ENCODE data around the gene SEC22C.

SEC22C gene

DNA sequence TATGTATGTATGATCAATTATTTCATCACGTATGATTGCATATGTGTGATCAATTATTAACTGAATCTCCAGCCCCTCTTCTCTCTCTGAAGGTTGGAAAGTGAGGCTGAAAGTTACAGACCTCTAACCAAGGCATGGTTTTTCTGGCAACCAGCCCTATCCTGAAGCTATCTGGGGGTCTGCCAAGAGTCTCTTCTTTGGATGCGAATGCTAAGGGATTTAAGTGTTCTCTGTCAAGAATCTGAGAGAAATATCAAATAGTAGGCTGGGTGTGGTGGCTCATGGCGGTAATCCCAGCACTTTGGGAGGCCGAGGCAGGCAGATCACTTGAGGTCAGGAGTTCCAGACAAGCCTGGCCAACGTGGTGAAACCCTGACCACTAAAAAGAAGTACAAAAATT, 26.8 kb upstream of the SEC22C start:
- H3K4me3 ChIP-seq (replicated peaks; ENCODE audit: low read depth, low read length) = no peak overlapping the region
- TF ChIP-seq, protein P1, sequence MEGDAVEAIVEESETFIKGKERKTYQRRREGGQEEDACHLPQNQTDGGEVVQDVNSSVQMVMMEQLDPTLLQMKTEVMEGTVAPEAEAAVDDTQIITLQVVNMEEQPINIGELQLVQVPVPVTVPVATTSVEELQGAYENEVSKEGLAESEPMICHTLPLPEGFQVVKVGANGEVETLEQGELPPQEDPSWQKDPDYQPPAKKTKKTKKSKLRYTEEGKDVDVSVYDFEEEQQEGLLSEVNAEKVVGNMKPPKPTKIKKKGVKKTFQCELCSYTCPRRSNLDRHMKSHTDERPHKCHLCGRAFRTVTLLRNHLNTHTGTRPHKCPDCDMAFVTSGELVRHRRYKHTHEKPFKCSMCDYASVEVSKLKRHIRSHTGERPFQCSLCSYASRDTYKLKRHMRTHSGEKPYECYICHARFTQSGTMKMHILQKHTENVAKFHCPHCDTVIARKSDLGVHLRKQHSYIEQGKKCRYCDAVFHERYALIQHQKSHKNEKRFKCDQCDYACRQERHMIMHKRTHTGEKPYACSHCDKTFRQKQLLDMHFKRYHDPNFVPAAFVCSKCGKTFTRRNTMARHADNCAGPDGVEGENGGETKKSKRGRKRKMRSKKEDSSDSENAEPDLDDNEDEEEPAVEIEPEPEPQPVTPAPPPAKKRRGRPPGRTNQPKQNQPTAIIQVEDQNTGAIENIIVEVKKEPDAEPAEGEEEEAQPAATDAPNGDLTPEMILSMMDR (IDR thresholded peaks at IDR 0.05; ENCODE audit: insufficient read depth, low read length, poor library complexity, severe bottlenecking) = no peak
- no peak for DNase-seq (ENCODE audit: extremely low read depth, insufficient read length)
- no peaks in the 10 kb centered on the region; the same call in none of the 2 replicates for H3K36me3 ChIP-seq (ENCODE audit: control insufficient read depth, insufficient read depth, low read length)
- no peaks in the 10 kb centered on the region for H3K27me3 ChIP-seq (replicated peaks; ENCODE audit: control insufficient read depth, insufficient read depth, low read length)

DNA sequence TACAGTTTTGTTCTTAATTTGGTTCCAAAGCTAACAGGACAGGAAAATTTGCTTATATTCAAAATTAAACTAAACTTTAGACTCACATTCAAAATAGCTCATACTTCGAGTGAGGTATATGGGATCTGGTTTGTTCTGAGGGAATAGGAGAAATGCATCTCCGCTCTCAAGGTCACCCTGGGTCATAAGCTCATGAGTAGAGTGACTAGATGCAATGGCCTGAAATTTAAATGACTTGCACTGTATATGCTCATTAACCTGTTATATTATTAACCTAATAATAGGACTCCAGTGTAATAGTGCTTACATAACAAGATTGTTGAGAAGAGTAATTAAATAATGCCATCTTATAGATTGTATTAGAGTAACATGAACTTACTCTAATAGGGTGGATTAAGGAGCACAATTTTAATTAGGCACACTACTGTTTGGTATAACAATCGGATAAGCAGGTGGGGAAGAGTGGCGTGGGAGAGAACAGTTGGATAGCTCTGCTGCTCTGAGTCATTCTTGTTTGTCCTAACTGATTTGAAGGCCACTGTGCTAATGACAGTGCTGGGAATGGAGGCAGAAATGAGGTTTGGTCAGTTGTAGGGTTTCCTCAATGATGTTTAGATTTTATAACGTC, 23.9 kb upstream of the SEC22C start:
- H3K27me3 ChIP-seq (replicated peaks; ENCODE audit: control insufficient read depth, insufficient read depth, low read length) = no peaks in the 10 kb centered on the region
- TF ChIP-seq, protein P1 (IDR thresholded peaks at IDR 0.05; ENCODE audit: insufficient read depth, low read length, poor library complexity, severe bottlenecking) = no peak
- no peak overlapping the region for H3K4me3 ChIP-seq (replicated peaks; ENCODE audit: low read depth, low read length)
- no peaks in the 10 kb centered on the region; the same call in none of the 2 replicates for H3K36me3 ChIP-seq (ENCODE audit: control insufficient read depth, insufficient read depth, low read length)
- no peak for DNase-seq (ENCODE audit: extremely low read depth, insufficient read length)

DNA sequence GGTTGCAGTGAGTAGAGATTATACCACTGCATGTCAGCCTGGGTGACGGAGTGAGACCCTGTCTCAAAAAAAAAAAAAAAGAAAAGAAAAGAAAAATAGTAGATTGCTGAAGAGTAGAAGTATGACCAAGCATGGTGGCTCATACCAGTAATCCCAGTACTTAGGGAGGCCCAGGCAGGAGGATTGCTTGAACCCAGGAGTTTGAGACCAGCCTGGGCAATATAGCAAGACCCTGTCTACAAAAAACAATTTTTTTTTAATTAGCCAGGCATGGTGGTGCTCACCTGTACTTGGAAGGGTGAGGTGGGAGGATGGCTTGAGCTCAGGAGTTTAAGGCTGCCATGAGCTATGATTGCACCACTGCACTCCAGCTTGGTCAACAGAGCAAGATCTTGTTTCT, 21.2 kb upstream of the SEC22C start:
- no peak for DNase-seq (ENCODE audit: extremely low read depth, insufficient read length)
- Histone ChIP-seq H3K36me3 (ENCODE audit: control insufficient read depth, insufficient read depth, low read length) (no peaks in the 10 kb centered on the region; the same call in none of the 2 replicates), H3K27me3 (replicated peaks; ENCODE audit: control insufficient read depth, insufficient read depth, low read length) (no peaks in the 10 kb centered on the region), H3K4me3 (replicated peaks; ENCODE audit: low read depth, low read length) (no peak overlapping the region)
- TF ChIP-seq, protein P1 (IDR thresholded peaks at IDR 0.05; ENCODE audit: insufficient read depth, low read length, poor library complexity, severe bottlenecking) = no peak

DNA sequence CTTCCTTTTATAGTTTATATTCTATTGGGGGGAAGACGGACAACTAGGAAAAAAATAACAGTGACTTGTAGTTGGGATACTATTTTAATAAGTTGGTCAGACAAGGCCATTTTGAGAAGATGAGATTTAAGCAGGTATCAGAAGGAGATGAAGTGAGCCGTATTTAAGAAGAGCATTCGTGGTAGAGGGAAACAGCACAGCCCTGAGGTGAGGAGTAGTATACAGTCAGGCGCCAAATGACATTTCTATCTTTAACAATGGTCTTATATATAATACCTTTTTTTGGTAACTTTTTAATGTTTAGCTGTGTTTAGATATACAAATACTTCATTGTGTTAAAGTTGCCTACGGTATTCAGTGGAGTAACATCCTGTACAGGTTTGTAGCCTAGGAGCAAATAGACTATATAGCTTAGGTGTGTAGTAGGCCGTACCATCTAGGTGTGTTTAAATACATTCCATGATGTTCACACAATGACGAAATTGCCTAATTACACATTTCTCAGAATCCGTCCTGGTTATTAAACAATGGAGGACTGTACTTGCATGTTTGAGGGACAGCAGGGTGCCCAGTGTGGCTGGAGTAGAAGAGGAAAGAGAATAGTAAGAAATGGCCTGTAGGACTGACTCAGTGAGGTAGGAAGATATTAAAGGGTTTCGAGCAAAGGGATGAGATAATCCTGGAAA, 20.3 kb upstream of the SEC22C start:
- TF ChIP-seq, protein P1 (IDR thresholded peaks at IDR 0.05; ENCODE audit: insufficient read depth, low read length, poor library complexity, severe bottlenecking) = peak; percentile 40
- DNase-seq (ENCODE audit: extremely low read depth, insufficient read length) = no peak
- peak overlapping the region; percentile 93 for H3K4me3 ChIP-seq (replicated peaks; ENCODE audit: low read depth, low read length)
- H3K27me3 ChIP-seq (replicated peaks; ENCODE audit: control insufficient read depth, insufficient read depth, low read length) = no peaks in the 10 kb centered on the region
- H3K36me3 ChIP-seq (ENCODE audit: control insufficient read depth, insufficient read depth, low read length) = no peaks in the 10 kb centered on the region; the same call in 1 of the 2 replicates

DNA sequence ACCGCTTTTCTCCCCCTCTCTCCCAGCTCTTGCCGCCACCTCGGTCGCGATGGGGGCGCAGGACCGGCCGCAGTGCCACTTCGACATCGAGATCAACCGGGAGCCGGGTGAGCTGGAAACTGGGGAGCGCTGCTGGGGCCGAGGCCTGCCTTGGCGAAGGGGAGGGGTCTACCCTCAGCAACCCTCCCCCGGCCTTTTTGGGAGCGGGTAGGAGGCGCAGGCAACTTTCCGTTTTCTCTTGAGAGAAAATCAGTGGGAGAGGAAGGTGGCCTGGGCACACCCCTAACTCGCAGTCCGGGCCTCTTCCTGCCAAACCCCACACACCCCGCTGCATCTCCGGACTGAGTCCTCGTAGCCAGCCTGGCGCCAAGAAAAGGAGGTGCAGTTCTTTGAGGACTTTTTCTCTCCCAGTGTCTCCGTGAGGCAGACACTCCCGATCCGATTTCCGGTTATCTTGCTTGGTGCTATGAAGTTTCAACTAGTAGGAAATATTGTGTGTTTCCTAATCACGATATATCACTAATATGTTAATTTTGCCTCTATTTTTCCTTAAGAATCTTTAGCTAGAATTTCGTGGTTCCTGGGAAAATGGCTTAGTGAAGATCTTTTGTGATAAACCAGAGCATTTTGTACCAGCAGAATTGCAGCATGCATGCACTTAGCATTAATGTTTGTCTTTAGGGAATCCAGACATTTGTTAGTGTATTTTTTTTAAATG, 19.4 kb upstream of the SEC22C start:
- Histone ChIP-seq H3K4me3 (replicated peaks; ENCODE audit: low read depth, low read length) (peak overlapping the region; percentile 93), H3K27me3 (replicated peaks; ENCODE audit: control insufficient read depth, insufficient read depth, low read length) (no peaks in the 10 kb centered on the region), H3K36me3 (ENCODE audit: control insufficient read depth, insufficient read depth, low read length) (no peaks in the 10 kb centered on the region; the same call in 1 of the 2 replicates)
- DNase-seq (ENCODE audit: extremely low read depth, insufficient read length) = no peak
- TF ChIP-seq, protein P1 (IDR thresholded peaks at IDR 0.05; ENCODE audit: insufficient read depth, low read length, poor library complexity, severe bottlenecking) = no peak
